HCT116 (cell line): ENCODE data around the gene CLDN12. TPM values are rescaled to one million over a fixed set of nuclear protein-coding genes. Genes with fewer than 3 reads are reported as not detected.

Source experiments
- ATAC-seq: fragments of 200-7000 bp; cut with Tn5 transposase; 2 replicates; pipeline ENCODE4 v1.9.1; 2020; ENCODE audit warnings: mild to moderate bottlenecking, moderate library complexity
- BruUV-seq: library from RNA; stranded (reverse); fragments of 400-500 nt; replicated peaks from 2 replicates; lab custom pipeline; 2021; lab: Mats Ljungman, UMichigan
- CTCF ChIA-PET: fragments of 300-600 bp; sonication (Branson Sonifier 250); formaldehyde crosslinking; loops from one replicate; lab custom pipeline; 2021; ENCODE audit warnings: antibody characterized with exemption; lab: Charles Lee
- POLR2A ChIA-PET: fragments of 300-600, 350-600 bp; sonication (Branson Sonifier 250); formaldehyde crosslinking; loops from one replicate; lab custom pipeline; 2021; ENCODE audit warnings: antibody characterized with exemption; lab: Charles Lee
- RAD21 ChIA-PET, 2 experiments: fragments of 300-600 bp; sonication (Branson Sonifier 250); formaldehyde crosslinking; loops; one replicate each; lab custom pipeline; 2023; ENCODE audit warnings: low total read pairs in 2 of 2; ENCODE audit not compliant: uncharacterized antibody in 2 of 2, unreplicated experiment in 2 of 2, low non-redundant PET in 1 of 2; lab: Charles Lee
- DNase-seq: peaks from one replicate; pipeline ENCODE4 v3.0.0-alpha.2; 2010; ENCODE audit warnings: low read depth, low spot score
- H2AFZ ChIP-seq: fragments of 200-600 bp; shearing (Covaris generic), sonication (generic); 2 replicates; pipeline ENCODE4 v1.6.1; 2017; ENCODE audit warnings: low read depth, mixed run types, mixed read lengths, antibody characterized with exemption, low read length; ENCODE audit not compliant: poor library complexity, severe bottlenecking
- H3K27ac ChIP-seq: 2 replicates; pipeline ENCODE4 v1.5.1; 2012; ENCODE audit warnings: low read depth, low read length
- H3K27me3 ChIP-seq: fragments of 200-600 bp; sonication (generic); 2 replicates; pipeline ENCODE4 v1.6.1; 2016; ENCODE audit warnings: mixed run types, low read length, mixed read lengths; ENCODE audit not compliant: insufficient read depth
- H3K36me3 ChIP-seq, 2 experiments: fragments of 200-500 bp in 1 of 2; fragments of 200-600 bp in 1 of 2; sonication (Bioruptor generic) in 1 of 2; sonication (generic) in 1 of 2; 2 replicates each; pipeline versions ENCODE4 v1.5.1 to v1.6.1; 2014 to 2016; ENCODE audit warnings: low read length in 2 of 2, inconsistent platforms in 1 of 2, mixed read lengths in 1 of 2, mixed run types in 1 of 2; ENCODE audit not compliant: insufficient read depth in 2 of 2, control insufficient read depth in 1 of 2
- H3K4me1 ChIP-seq, 2 experiments: fragments of 200-600 bp in 1 of 2; sonication (generic) in 1 of 2; 2 replicates each; pipeline versions ENCODE4 v1.5.1 to v1.6.1; 2012 to 2017; ENCODE audit warnings: low read length in 2 of 2, inconsistent platforms in 1 of 2, mild to moderate bottlenecking in 1 of 2, mixed read lengths in 1 of 2, mixed run types in 1 of 2, moderate library complexity in 1 of 2; ENCODE audit not compliant: insufficient read depth in 2 of 2, control insufficient read depth in 1 of 2
- H3K4me2 ChIP-seq: fragments of 200-600 bp; sonication (generic); 2 replicates; pipeline ENCODE4 v1.6.1; 2017; ENCODE audit warnings: mixed run types, low read length, mixed read lengths
- H3K4me3 ChIP-seq, 2 experiments: fragments of 200-600 bp in 1 of 2; sonication (generic) in 1 of 2; replicated peaks in 1 of 2; 2 replicates each; pipeline ENCODE4 v1.5.1; 2011 to 2016; ENCODE audit warnings: low read length in 2 of 2, control low read depth in 1 of 2, low read depth in 1 of 2, mild to moderate bottlenecking in 1 of 2, mixed read lengths in 1 of 2, mixed run types in 1 of 2
- H3K79me2 ChIP-seq: fragments of 200-600 bp; sonication (generic); 2 replicates; pipeline ENCODE4 v1.6.1; 2017; ENCODE audit warnings: mild to moderate bottlenecking, mixed run types, low read length, moderate library complexity, mixed read lengths; ENCODE audit not compliant: insufficient read depth
- H3K9ac ChIP-seq: fragments of 200-600 bp; sonication (generic); 2 replicates; pipeline ENCODE4 v1.6.1; 2016; ENCODE audit warnings: low read length, mixed read lengths
- H3K9me2 ChIP-seq: fragments of 200-600 bp; sonication (generic), shearing (Covaris generic); 2 replicates; pipeline ENCODE4 v1.6.1; 2017; ENCODE audit warnings: mixed run types, mild to moderate bottlenecking, moderate library complexity; ENCODE audit not compliant: insufficient read depth
- H3K9me3 ChIP-seq, 2 experiments: fragments of 200-500 bp in 1 of 2; fragments of 200-600 bp in 1 of 2; sonication (Bioruptor generic) in 1 of 2; sonication (generic) in 1 of 2; 2 replicates each; pipeline ENCODE4 v1.6.1; 2014 to 2017; ENCODE audit warnings: low read length in 2 of 2, mixed read lengths in 2 of 2, inconsistent platforms in 1 of 2, low read depth in 1 of 2, mild to moderate bottlenecking in 1 of 2, mixed run types in 1 of 2, moderate library complexity in 1 of 2; ENCODE audit not compliant: control insufficient read depth in 1 of 2, insufficient read depth in 1 of 2
- H4K20me1 ChIP-seq: fragments of 200-600 bp; sonication (generic), shearing (Covaris generic); 2 replicates; pipeline ENCODE4 v1.6.1; 2017; ENCODE audit warnings: mixed run types, mild to moderate bottlenecking, moderate library complexity; ENCODE audit not compliant: insufficient read depth
- ATF3 ChIP-seq: IDR thresholded peaks from 2 replicates; pipeline ENCODE4 v1.6.1; 2012
- CEBPB ChIP-seq: IDR thresholded peaks from 2 replicates; pipeline ENCODE4 v1.6.1; 2012; ENCODE audit warnings: low read depth
- EGR1 ChIP-seq: IDR thresholded peaks from 2 replicates; pipeline ENCODE4 v1.6.1; 2012; ENCODE audit warnings: low read depth
- ELF1 ChIP-seq: IDR thresholded peaks from 2 replicates; pipeline ENCODE4 v1.6.1; 2012; ENCODE audit warnings: low read depth, borderline replicate concordance
- EZH2phosphoT487 ChIP-seq: fragments of 200-600 bp; IDR thresholded peaks from 2 replicates; pipeline ENCODE4 v1.6.1; 2018; ENCODE audit warnings: antibody characterized with exemption, borderline replicate concordance
- JUND ChIP-seq: IDR thresholded peaks from 2 replicates; pipeline ENCODE4 v1.6.1; 2012
- MAX ChIP-seq: IDR thresholded peaks from 2 replicates; pipeline ENCODE4 v1.6.1; 2012
- RAD21 ChIP-seq: IDR thresholded peaks from 2 replicates; pipeline ENCODE4 v1.6.1; 2012; ENCODE audit warnings: low read depth, mild to moderate bottlenecking
- YY1 ChIP-seq: IDR thresholded peaks from 2 replicates; pipeline ENCODE4 v1.6.1; 2011; ENCODE audit warnings: low read length, low read depth, moderate library complexity, mild to moderate bottlenecking; ENCODE audit not compliant: insufficient replicate concordance; ENCODE audit errors: extremely low read depth
- ZNF274 ChIP-seq: fragments of 200-500 bp; sonication (Bioruptor generic); IDR thresholded peaks from 2 replicates; pipeline ENCODE4 v1.6.1; 2014; ENCODE audit warnings: mild to moderate bottlenecking, low read depth, low read length, inconsistent platforms
- intact Hi-C: fragments of 100-400 bp; cut with micrococcal nuclease; formaldehyde crosslinking; loops from 2 replicates; pipeline ENCODE4 v1.10.0; 2022
- total RNA-seq: library from RNA; stranded (reverse); gene quantifications from one replicate; pipeline ENCODE4 v1.2.1, GENCODE V29; 2021; ENCODE audit not compliant: unreplicated experiment

The CLDN12 gene
- total RNA-seq, 1 experiment from 2014 or later, result 30.6 TPM

- Histone ChIP-seq H2AFZ (no peak overlapping the region), H4K20me1 (no peaks in the 10 kb centered on the region), H3K79me2 (no peaks in the 10 kb centered on the region), H3K4me1 (peaks cover 0 to 4% of the 10 kb centered on the region in 2 experiments; a peak in 1 of 4 replicates), H3K9me3 (no peaks in the 10 kb centered on the region), H3K4me2 (no peak overlapping the region), H3K9me2 (no peaks in the 10 kb centered on the region), H3K9ac (no peak overlapping the region), H3K27ac (no peak overlapping the region), H3K36me3 (no peaks in the 10 kb centered on the region), H3K4me3 (no peak overlapping the region), H3K27me3 (no peaks in the 10 kb centered on the region)
- DNase-seq, result no peak
- intact Hi-C loops, result no loop called here
- POLR2A ChIA-PET, result no interaction called here
- TF ChIP-seq JUND, result no peak
- no peak for TF ChIP-seq RAD21
- TF ChIP-seq ELF1, result no peak
- no peak for TF ChIP-seq EZH2phosphoT487
- no peak for TF ChIP-seq ZNF274
- TF ChIP-seq ATF3, result no peak
- CTCF ChIA-PET, result interaction anchor here (1.3 kb wide), 2 partner anchors 9 kb away, joined by 4 to 8 read pairs; no protein-coding TSS in a partner anchor
- ATAC-seq, result no peak
- RAD21 ChIA-PET, result no interaction called here
- BruUV-seq, result no TSS peak
Measured at GRCh38 chr7:90446137-90446899, 43.1 kb downstream of the CLDN12 start.

- no peaks in the 10 kb centered on the region for H4K20me1 ChIP-seq
- ChIA-PET RAD21 (no interaction called here), CTCF (interaction anchor here (1.5 to 2.5 kb wide), 2 partner anchors 581 to 582 kb away, joined by 4 to 45 read pairs; no protein-coding TSS in a partner anchor), POLR2A (no interaction called here)
- H3K9me3 ChIP-seq, result no peaks in the 10 kb centered on the region
- H3K4me2 ChIP-seq, result no peak overlapping the region
- no TSS peak for BruUV-seq
- H3K27ac ChIP-seq, result no peak overlapping the region
- intact Hi-C loops, result no loop called here
- no peaks in the 10 kb centered on the region for H3K79me2 ChIP-seq
- H3K9ac ChIP-seq, result no peak overlapping the region
- DNase-seq, result no peak
- TF ChIP-seq CEBPB (no peak), ZNF274 (no peak), ATF3 (no peak), MAX (no peak), EZH2phosphoT487 (no peak), YY1 (no peak), EGR1 (no peak)
- no peaks in the 10 kb centered on the region for H3K9me2 ChIP-seq
- no peak for ATAC-seq
- H3K36me3 ChIP-seq, result no peaks in the 10 kb centered on the region
- H3K4me1 ChIP-seq, result peaks cover 0 to 4% of the 10 kb centered on the region in 2 experiments; a peak in 1 of 4 replicates
- no peak overlapping the region for H3K4me3 ChIP-seq
- no peaks in the 10 kb centered on the region for H3K27me3 ChIP-seq
- H2AFZ ChIP-seq, result no peak overlapping the region
Measured at GRCh38 chr7:90453259-90453891, 50.1 kb downstream of the CLDN12 start.
